Central memory CD8-positive, alpha-beta T cell (primary cell): ENCODE results near the gene TMEM38B.
"Not testable (repeated sequence)": the region's sequence is repeated elsewhere in the genome, so short reads cannot be mapped to it uniquely, and the experiment has no call there.

Experiments
- ATAC-seq: fragments of 150-1000 bp; cut with Tn5 transposase; replicated peaks from 2 replicates; pipeline ENCODE4 v1.10.0; 2022; ENCODE audit warnings: mild to moderate bottlenecking, moderate FRiP score, moderate number of reproducible peaks; ENCODE audit not compliant: poor library complexity, severe bottlenecking; ENCODE audit errors: extremely low read depth
- DNase-seq, 2 donors: peaks; one replicate each; pipeline ENCODE4 v3.0.0; 2021; ENCODE audit warnings: low spot score in 2 of 2
- H3K27ac Mint-ChIP-seq: one replicate; pipeline ENCODE4 v1.8.0; 2022; ENCODE audit warnings: low read depth, mild to moderate bottlenecking, moderate library complexity, mixed read lengths
- H3K27me3 Mint-ChIP-seq: one replicate; pipeline ENCODE4 v1.8.0; 2022; ENCODE audit warnings: mixed read lengths
- H3K36me3 Mint-ChIP-seq: one replicate; pipeline ENCODE4 v1.8.0; 2022; ENCODE audit warnings: mild to moderate bottlenecking, moderate library complexity, mixed read lengths; ENCODE audit not compliant: insufficient read depth
- H3K4me1 Mint-ChIP-seq: one replicate; pipeline ENCODE4 v1.8.0; 2022; ENCODE audit warnings: mixed read lengths
- H3K4me3 Mint-ChIP-seq: one replicate; pipeline ENCODE4 v1.8.0; 2022; ENCODE audit warnings: mild to moderate bottlenecking, moderate library complexity, mixed read lengths
- H3K9me3 Mint-ChIP-seq: one replicate; pipeline ENCODE4 v1.8.0; 2022; ENCODE audit warnings: mixed read lengths

The TMEM38B gene

DNA sequence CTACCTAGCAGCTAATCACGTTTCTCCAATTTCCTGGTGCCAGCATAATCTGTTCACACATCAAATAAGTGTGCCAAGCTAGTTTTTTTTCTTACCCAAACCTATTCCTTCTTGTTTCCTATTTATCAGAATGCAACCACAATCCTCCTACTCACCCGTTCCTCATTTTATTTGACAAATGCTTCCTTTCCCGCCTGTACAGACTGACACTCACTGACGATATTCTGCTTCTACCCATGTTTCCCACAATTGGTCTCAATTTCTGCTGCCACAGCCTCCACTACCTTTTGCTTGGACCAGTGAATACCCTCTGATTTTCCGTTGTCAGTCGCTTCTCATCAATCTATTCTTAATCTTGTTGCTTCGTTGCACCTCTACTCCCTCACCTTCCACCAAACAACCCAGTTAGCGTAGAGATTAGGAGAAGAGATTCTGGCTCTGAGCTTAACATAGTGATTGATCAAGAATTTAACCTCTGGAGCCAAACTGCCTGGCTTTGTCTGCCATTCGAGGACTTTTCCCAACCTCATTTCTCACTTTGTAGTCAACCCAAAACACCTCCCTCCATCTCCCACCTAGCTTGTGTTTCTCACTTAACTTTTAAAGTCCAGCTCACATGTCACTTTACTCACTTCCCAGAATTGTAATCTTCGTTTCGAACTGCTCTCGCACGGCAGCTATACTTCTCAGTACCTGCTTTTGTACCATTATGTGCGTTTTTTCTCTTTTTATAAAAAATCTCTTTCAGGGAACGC, 729 bp upstream of the TMEM38B start:
- H3K36me3 Mint-ChIP-seq, result no peaks in the 10 kb centered on the region
- H3K27me3 Mint-ChIP-seq, result peaks cover 39% of the 10 kb centered on the region
- H3K4me3 Mint-ChIP-seq, result peak overlapping the region; percentile 83
- H3K9me3 Mint-ChIP-seq, result no peaks in the 10 kb centered on the region
- peaks cover 18% of the 10 kb centered on the region for H3K4me1 Mint-ChIP-seq
- ATAC-seq (peak; percentile 16), DNase-seq (no peak)
- no peak overlapping the region for H3K27ac Mint-ChIP-seq

DNA sequence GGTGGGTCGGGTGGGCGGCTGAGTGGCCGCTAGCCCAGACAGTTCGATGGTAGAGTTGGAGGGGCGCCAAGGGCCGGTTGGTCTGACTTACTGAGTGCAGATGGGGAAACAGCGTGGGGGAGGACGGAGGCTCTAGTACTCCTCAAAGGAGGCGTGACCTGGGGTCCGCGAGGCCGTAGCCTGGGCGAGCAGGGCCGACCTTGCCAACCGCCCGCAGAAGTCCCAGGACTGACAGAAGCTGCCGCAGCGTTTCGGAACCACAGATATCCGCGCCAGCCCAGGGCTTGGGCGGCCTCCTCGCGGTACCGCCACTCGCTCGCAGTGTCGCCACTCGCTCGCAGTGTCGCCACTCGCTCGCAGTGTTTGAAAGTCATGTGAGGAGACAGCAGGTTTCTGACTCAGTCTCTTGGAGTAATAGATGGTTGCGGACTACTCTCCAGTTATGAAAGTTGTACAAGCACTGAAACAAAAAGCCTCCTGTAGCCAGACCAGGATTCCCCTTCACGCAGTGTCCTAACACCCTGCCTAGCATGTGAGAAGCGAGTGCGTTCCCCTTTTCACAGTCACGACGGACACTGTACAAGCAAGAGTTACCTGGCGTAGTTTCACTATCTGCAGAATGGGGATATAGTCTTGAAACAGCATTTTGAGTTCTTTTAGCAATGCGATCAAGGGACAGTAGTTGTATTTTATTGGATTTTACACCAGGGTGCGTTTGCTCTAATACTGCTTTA, 674 bp downstream of the TMEM38B start:
- H3K4me3 Mint-ChIP-seq, result peak overlapping the region; percentile 83
- H3K36me3 Mint-ChIP-seq, result no peaks in the 10 kb centered on the region
- H3K27ac Mint-ChIP-seq, result no peak overlapping the region
- peaks cover 18% of the 10 kb centered on the region for H3K4me1 Mint-ChIP-seq
- ATAC-seq (peak; percentile 57), DNase-seq (peak; percentile 36 to 40)
- no peaks in the 10 kb centered on the region for H3K9me3 Mint-ChIP-seq
- peaks cover 27% of the 10 kb centered on the region for H3K27me3 Mint-ChIP-seq

DNA sequence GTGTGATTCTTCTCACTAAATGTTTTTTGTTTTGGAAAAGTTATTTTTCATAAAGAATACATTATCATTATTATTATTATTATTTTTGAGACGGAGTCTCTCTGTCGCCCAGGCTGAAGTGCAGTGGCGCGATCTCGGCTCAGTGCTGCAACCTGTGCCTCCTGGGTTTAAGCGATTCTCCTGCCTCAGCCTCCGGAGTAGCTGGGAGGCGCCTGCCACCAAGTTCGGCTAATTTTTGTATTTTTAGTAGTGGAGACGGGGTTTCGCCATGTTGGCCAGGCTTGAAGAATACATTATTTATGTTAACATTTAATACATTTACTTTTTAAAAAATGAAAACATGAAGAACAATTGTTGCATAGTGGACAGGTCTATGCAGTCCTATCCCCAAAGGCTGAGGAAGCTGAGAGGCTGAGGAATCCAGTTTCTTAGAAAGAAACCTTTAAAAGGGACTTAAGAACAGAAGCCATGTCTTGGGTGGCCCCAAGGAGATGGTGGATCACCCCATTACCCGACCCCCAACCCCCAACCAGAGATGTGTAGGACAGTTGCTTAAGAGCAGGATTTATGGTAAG, 2.0 kb downstream of the TMEM38B start:
- H3K27ac Mint-ChIP-seq, result no peak overlapping the region
- H3K9me3 Mint-ChIP-seq, result no peaks in the 10 kb centered on the region
- H3K36me3 Mint-ChIP-seq, result no peaks in the 10 kb centered on the region
- no peak for DNase-seq
- peaks cover 14% of the 10 kb centered on the region for H3K27me3 Mint-ChIP-seq
- peaks cover 18% of the 10 kb centered on the region for H3K4me1 Mint-ChIP-seq
- no peak for ATAC-seq
- H3K4me3 Mint-ChIP-seq, result no peak overlapping the region

DNA sequence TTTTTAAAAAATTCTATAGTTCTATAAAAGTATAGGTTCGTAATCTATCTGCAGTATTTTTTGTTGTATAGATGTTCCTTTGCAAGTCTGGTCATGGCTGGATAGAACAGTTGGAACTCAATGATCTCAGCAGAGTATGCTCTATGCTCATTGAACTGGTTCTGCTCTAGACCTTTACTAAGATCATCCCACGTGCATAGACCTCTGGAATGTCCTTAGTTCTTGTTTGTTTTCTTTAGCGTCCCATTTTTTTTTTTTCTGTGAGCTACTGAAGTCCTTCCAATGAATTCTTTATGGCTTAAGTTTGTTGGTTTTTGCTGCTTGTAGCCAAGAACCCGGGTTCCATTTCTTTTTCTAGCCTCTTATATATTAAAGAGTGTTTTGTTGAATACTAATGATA, 3.5 kb downstream of the TMEM38B start:
- no peaks in the 10 kb centered on the region for H3K9me3 Mint-ChIP-seq
- H3K36me3 Mint-ChIP-seq, result no peaks in the 10 kb centered on the region
- DNase-seq (no peak), ATAC-seq (no peak)
- peaks cover 18% of the 10 kb centered on the region for H3K4me1 Mint-ChIP-seq
- no peak overlapping the region for H3K27ac Mint-ChIP-seq
- H3K27me3 Mint-ChIP-seq, result peaks cover 14% of the 10 kb centered on the region
- no peak overlapping the region for H3K4me3 Mint-ChIP-seq

DNA sequence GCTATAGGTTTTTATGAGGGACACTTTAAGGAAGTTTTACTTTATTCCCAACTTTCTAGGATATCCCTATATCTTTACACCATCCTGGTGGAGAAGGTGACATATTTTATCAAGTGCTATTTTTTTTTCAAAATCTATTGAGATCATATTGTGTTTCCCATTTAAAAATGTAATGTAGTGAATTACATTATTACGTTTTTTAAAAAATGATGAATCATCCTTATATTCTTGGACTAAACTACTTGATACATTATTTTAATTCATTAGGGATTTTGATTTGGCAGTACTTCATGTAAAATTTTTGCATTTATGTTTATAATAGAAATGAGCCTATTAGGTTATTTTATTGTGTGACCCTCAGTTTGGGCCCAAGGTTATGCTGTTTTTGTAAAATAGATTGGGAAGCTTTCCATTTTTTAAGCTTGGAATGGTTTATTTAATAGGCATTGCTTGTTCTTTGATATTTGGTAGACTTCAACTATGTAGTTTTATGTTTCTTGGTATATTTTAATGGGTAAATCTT, 4.1 kb downstream of the TMEM38B start:
- H3K36me3 Mint-ChIP-seq, result no peaks in the 10 kb centered on the region
- H3K27me3 Mint-ChIP-seq, result peaks cover 9% of the 10 kb centered on the region
- no peak for ATAC-seq
- H3K27ac Mint-ChIP-seq, result no peak overlapping the region
- H3K4me1 Mint-ChIP-seq, result peaks cover 16% of the 10 kb centered on the region
- no peak overlapping the region for H3K4me3 Mint-ChIP-seq
- no peak for DNase-seq
- H3K9me3 Mint-ChIP-seq, result no peaks in the 10 kb centered on the region

DNA sequence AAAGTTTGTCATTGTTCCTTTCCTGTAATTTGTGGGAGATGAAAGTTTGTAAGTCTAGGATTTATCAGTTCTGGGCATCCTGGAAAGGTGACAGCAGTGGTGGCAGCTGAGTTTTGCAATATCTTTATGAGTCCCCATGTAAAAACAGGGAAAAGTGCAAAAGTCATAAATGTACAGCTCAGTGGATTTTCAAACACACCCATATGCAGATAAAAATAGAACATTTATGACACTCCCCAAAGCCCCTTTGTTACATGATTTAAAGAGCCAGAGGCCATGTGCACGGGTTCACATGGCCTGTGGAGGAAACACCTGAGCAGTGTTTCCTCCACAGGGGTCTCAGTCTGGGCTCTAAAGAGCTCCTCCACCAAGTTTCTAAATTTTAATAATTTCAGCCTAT, 6.3 kb downstream of the TMEM38B start:
- DNase-seq (no peak), ATAC-seq (no peak)
- Mint-ChIP-seq H3K27me3 (no peaks in the 10 kb centered on the region), H3K9me3 (no peaks in the 10 kb centered on the region), H3K4me3 (no peak overlapping the region), H3K4me1 (peaks cover 2% of the 10 kb centered on the region), H3K36me3 (no peaks in the 10 kb centered on the region), H3K27ac (no peak overlapping the region)

DNA sequence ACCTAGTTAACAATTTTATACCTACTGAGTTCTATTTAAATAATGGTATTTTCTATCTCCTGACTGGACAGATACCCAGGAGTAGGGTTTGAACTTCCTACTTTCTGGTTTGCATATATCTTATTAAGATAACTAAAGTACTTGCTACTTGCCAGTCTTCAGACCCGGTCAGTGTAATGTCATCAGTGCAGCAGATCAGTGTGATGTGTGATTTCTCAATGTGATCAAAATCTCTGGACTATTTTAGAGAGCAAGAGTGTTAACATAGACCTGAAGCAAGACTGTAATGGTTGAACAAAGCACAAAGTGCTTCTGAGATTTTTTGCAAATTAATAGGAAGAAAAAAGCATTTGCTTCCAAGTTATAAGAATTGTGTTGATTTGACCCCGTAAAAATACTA, 6.8 kb downstream of the TMEM38B start:
- Mint-ChIP-seq H3K4me1 (no peaks in the 10 kb centered on the region), H3K27ac (no peak overlapping the region), H3K4me3 (no peak overlapping the region), H3K9me3 (no peaks in the 10 kb centered on the region), H3K27me3 (no peaks in the 10 kb centered on the region), H3K36me3 (no peaks in the 10 kb centered on the region)
- ATAC-seq, result no peak
- no peak for DNase-seq

DNA sequence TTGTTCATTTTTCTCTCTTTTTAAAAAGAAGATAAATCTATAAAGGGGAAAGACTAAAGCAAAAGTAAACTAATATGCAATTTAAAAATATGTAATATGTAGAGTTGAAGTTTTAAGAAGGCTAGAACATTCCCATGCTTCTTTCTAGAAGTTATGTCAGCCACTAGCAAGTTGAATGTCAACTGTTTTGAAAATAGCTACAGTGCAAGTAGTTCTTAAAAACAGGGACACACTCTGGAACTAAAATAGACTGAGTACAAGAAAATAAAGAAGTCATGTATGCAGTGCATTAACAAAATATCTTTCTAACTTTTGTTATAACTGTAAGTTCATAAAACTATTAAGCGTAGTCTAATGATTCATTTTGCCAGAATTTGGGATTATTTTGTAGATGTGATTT, 7.9 kb downstream of the TMEM38B start:
- Mint-ChIP-seq H3K4me3 (no peak overlapping the region), H3K4me1 (no peaks in the 10 kb centered on the region), H3K36me3 (no peaks in the 10 kb centered on the region), H3K27ac (no peak overlapping the region), H3K9me3 (no peaks in the 10 kb centered on the region), H3K27me3 (no peaks in the 10 kb centered on the region)
- ATAC-seq (no peak), DNase-seq (no peak)

DNA sequence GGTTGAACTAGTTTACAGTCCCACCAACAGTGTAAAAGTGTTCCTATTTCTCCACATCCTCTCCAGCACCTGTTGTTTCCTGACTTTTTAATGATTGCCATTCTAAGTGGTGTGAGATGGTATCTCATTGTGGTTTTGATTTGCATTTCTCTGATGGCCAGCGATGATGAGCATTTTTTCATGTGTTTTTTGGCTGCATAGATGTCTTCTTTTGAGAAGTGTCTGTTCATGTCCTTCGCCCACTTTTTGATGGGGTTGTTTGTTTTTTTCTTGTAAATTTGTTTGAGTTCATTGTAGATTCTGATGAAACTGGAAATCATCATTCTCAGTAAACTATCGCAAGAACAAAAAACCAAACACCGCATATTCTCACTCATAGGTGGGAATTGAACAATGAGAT, 9.3 kb downstream of the TMEM38B start:
- H3K36me3 Mint-ChIP-seq, H3K27me3 Mint-ChIP-seq, H3K27ac Mint-ChIP-seq, H3K4me1 Mint-ChIP-seq, H3K4me3 Mint-ChIP-seq, ATAC-seq, DNase-seq, H3K9me3 Mint-ChIP-seq: not testable (repeated sequence)

DNA sequence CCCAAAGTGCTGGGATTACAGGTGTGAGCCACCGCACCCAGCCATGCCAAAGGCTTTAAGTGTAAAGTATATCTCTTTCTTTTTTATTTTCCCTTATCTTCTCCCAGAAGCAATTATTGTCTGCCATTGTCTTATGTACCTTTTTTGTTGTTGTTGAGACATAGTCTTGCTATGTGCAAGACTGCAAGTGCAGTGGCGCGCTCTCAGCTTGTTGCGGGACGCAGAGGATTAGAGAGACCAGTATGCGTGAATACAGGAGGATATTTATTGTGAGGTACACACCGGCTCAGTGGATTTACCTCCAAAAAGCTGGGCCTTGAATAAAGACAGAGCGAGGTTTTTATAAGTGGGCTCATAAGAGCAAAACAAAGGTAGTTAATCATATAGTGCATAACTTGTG, 11.8 kb downstream of the TMEM38B start:
- H3K27ac Mint-ChIP-seq, result no peak overlapping the region
- H3K4me1 Mint-ChIP-seq, result peaks cover 7% of the 10 kb centered on the region
- H3K4me3 Mint-ChIP-seq, result no peak overlapping the region
- ATAC-seq, result no peak
- H3K36me3 Mint-ChIP-seq, result peaks cover 4% of the 10 kb centered on the region
- H3K9me3 Mint-ChIP-seq, result no peaks in the 10 kb centered on the region
- DNase-seq, result no peak
- H3K27me3 Mint-ChIP-seq, result no peaks in the 10 kb centered on the region

DNA sequence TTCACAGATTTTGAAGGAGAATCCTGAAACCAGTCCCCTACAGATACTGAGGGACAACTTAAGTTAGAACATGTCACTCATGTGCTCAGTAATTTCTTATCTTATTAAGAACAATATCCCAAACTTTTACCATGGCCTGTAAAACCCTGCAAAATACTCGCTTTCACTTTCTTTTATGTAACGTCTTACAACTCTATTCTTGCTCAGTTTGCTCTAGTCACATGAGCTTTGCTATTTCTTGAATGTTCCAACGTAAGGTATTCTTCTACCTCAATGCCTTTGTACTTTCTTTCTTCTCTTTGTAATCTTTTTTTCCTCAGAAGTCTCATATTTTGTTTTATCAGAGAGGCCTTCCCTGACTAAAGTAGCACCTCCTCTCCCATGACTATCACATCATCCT, 14.1 kb downstream of the TMEM38B start:
- Mint-ChIP-seq H3K4me1 (peaks cover 7% of the 10 kb centered on the region), H3K4me3 (no peak overlapping the region), H3K27me3 (no peaks in the 10 kb centered on the region), H3K9me3 (no peaks in the 10 kb centered on the region), H3K27ac (peak overlapping the region; percentile 52), H3K36me3 (peaks cover 4% of the 10 kb centered on the region)
- no peak for ATAC-seq
- no peak for DNase-seq

DNA sequence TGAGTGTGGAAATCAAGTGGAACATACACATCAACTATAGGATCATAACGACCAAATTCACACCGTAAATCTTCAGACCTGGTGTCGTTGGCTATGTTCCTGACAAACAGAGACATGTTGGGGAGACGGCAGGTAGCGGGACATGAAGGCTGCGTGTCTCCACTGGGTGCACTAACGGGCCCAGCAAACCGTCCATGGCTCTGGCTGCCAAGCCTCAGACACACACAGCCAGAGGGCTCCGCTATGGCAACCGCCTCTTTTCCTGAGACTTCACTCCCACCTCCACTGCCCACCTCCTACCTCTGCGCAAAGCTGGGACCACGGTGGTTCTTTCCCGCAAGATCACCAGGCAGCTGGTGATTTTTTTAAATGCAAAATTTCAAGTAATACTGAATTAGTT, 16.3 kb downstream of the TMEM38B start:
- no peak overlapping the region for H3K27ac Mint-ChIP-seq
- no peaks in the 10 kb centered on the region for H3K27me3 Mint-ChIP-seq
- ATAC-seq, result no peak
- peaks cover 7% of the 10 kb centered on the region for H3K4me1 Mint-ChIP-seq
- H3K4me3 Mint-ChIP-seq, result no peak overlapping the region
- peaks cover 6% of the 10 kb centered on the region for H3K36me3 Mint-ChIP-seq
- no peaks in the 10 kb centered on the region for H3K9me3 Mint-ChIP-seq
- no peak for DNase-seq

DNA sequence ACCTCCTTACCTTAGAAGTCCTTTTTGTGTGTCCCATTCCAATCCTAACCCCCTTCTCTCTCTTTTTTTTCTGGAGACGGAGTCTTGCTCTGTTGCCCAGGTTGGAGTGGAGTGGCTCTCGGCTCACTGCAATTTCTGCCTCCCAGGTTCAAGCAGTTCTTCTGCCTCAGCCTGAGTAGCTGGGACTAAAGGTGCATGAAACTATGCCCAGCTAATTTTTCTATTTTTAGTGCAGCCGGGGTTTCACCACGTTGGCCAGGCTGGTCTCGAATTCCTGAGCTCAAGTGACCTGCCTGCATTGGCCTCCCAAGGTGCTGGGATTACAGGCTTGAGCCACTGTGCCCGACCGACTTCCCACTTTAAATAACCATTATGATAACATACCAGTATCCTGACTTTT, 17.5 kb downstream of the TMEM38B start:
- Mint-ChIP-seq H3K4me1 (peaks cover 7% of the 10 kb centered on the region), H3K4me3 (no peak overlapping the region), H3K9me3 (no peaks in the 10 kb centered on the region), H3K27me3 (no peaks in the 10 kb centered on the region), H3K36me3 (peaks cover 6% of the 10 kb centered on the region), H3K27ac (no peak overlapping the region)
- ATAC-seq (no peak), DNase-seq (no peak)
